ENCODE results near the gene WDR37.

WDR37 gene

GRCh38 chr10:1174022-1174421 is 117.8 kb downstream of the WDR37 start:
- no peak for DNase-seq (ENCODE audit: low read depth)
- no peak overlapping the region for H3K4me3 ChIP-seq (ENCODE audit: low read depth, low read length)

GRCh38 chr10:1175956-1176565 is 119.9 kb downstream of the WDR37 start:
- H3K4me3 ChIP-seq (ENCODE audit: low read depth, low read length) = no peak overlapping the region
- no peak for DNase-seq (ENCODE audit: low read depth)

- H3K4me3 ChIP-seq (ENCODE audit: low read depth, low read length) = no peak overlapping the region
- DNase-seq (ENCODE audit: low read depth) = no peak
Observed at GRCh38 chr10:1177936-1178335, 121.8 kb downstream of the WDR37 start.

GRCh38 chr10:1178506-1178905 is 122.3 kb downstream of the WDR37 start:
- no peak overlapping the region for H3K4me3 ChIP-seq (ENCODE audit: low read depth, low read length)
- DNase-seq (ENCODE audit: low read depth) = no peak

- DNase-seq (ENCODE audit: low read depth) = no peak
- H3K4me3 ChIP-seq (ENCODE audit: low read depth, low read length) = no peak overlapping the region
Observed at GRCh38 chr10:1179346-1180070, 123.3 kb downstream of the WDR37 start.

- H3K4me3 ChIP-seq (ENCODE audit: low read depth, low read length) = no peak overlapping the region
- no peak for DNase-seq (ENCODE audit: low read depth)
Observed at GRCh38 chr10:1180071-1180730, 124.0 kb downstream of the WDR37 start.

- DNase-seq (ENCODE audit: low read depth) = no peak
- no peak overlapping the region for H3K4me3 ChIP-seq (ENCODE audit: low read depth, low read length)
Observed at GRCh38 chr10:1180836-1181235, 124.7 kb downstream of the WDR37 start.
